Uterine smooth muscle cell (primary cell): ENCODE measurements around the gene OR5I1. TPM values are rescaled to one million over a fixed set of nuclear protein-coding genes. Genes with fewer than 3 reads are reported as not detected.

ENCODE experiments used
- total RNA-seq: library from RNA; depleted of rRNA; stranded (reverse); fragments of >200 nt; gene quantifications from 2 replicates; pipeline ENCODE4 v1.2.3, GENCODE V29; 2014

Gene OR5I1
- total RNA-seq, result not detected in 2 replicates

GRCh38 chr11:55936300-55936699 lies at the start of gene OR5I1:
Gene OR5I1 (minus strand): TSS chr11:55936400. CDS start chr11:55936400, 0 bp downstream.

GRCh38 chr11:55969845-55970244 lies 33.6 kb upstream of the OR5I1 start, which contains the start of gene OR10AG1:
Gene OR10AG1 (minus strand): TSS chr11:55969945. CDS start chr11:55969907, 38 bp downstream.

GRCh38 chr11:55914482-55914881 lies 21.7 kb downstream of the OR5I1 start, which contains the start of gene OR5W2:
Gene OR5W2 (minus strand): TSS chr11:55914582. CDS start chr11:55914582, 0 bp downstream.

Other genes with a start within 250 kb of the OR5I1 start
- not detected in 2 replicates for gene OR5D13, start 163.0 kb downstream of the OR5I1 start, total RNA-seq
- not detected in 2 replicates for gene OR5D14, start 140.8 kb downstream of the OR5I1 start, total RNA-seq
- gene OR5L1, start 125.0 kb downstream of the OR5I1 start, total RNA-seq, result not detected in 2 replicates
- not detected in 2 replicates for gene OR5D18, start 116.8 kb downstream of the OR5I1 start, total RNA-seq
- not detected in 2 replicates for gene OR5L2, start 109.2 kb downstream of the OR5I1 start, total RNA-seq
- gene OR5D16, start 97.6 kb downstream of the OR5I1 start, total RNA-seq, result not detected in 2 replicates
- gene TRIM51, start 53.1 kb downstream of the OR5I1 start, total RNA-seq, result not detected in 2 replicates
- gene OR5W2, start 21.8 kb downstream of the OR5I1 start, total RNA-seq, result not detected in 2 replicates
- not detected in 2 replicates for gene OR10AG1, start 33.5 kb upstream of the OR5I1 start, total RNA-seq
- not detected in 2 replicates for gene OR5F1, start 58.2 kb upstream of the OR5I1 start, total RNA-seq
- gene OR5AS1, start 91.3 kb upstream of the OR5I1 start, total RNA-seq, result not detected in 2 replicates
- not detected in 2 replicates for gene OR8I2, start 156.9 kb upstream of the OR5I1 start, total RNA-seq
- not detected in 2 replicates for gene OR8H2, start 167.3 kb upstream of the OR5I1 start, total RNA-seq
- not detected in 2 replicates for gene OR8H3, start 186.0 kb upstream of the OR5I1 start, total RNA-seq
- not detected in 2 replicates for gene OR8J3, start 203.8 kb upstream of the OR5I1 start, total RNA-seq
- not detected in 2 replicates for gene OR8K5, start 223.9 kb upstream of the OR5I1 start, total RNA-seq
- not detected in 2 replicates for gene OR5J2, start 240.2 kb upstream of the OR5I1 start, total RNA-seq